Eye (tissue), 1 donor: ENCODE measurements around the gene INSRR.

Experiments used
- DNase-seq: peaks from one replicate; pipeline ENCODE4 v3.0.0-alpha.2; 2015

The INSRR gene

GRCh38 chr1:156847591-156848460, 11.1 kb downstream of the INSRR start:
- DNase-seq: no peak

- DNase-seq: no peak
Observed at GRCh38 chr1:156846643-156847042, 12.3 kb downstream of the INSRR start.

GRCh38 chr1:156845953-156846545, 12.9 kb downstream of the INSRR start:
- DNase-seq: no peak

GRCh38 chr1:156845055-156845952, 13.6 kb downstream of the INSRR start:
- peak; percentile 44 for DNase-seq

- no peak for DNase-seq
Observed at GRCh38 chr1:156844638-156845037, 14.3 kb downstream of the INSRR start.

- no peak for DNase-seq
Observed at GRCh38 chr1:156844102-156844501, 14.8 kb downstream of the INSRR start.

- DNase-seq: no peak
Observed at GRCh38 chr1:156842618-156843300, 16.2 kb downstream of the INSRR start.

- no peak for DNase-seq
Observed at GRCh38 chr1:156841295-156841855, 17.5 kb downstream of the INSRR start.

GRCh38 chr1:156840898-156841279, 18.0 kb downstream of the INSRR start:
- DNase-seq: no peak

GRCh38 chr1:156840186-156840897, 18.6 kb downstream of the INSRR start:
- no peak for DNase-seq

GRCh38 chr1:156839426-156840109, 19.3 kb downstream of the INSRR start:
- DNase-seq: peak; percentile 54

GRCh38 chr1:156838972-156839371, 19.9 kb downstream of the INSRR start:
- peak; percentile 79 for DNase-seq

GRCh38 chr1:156836892-156837291, 22.0 kb downstream of the INSRR start:
- DNase-seq: no peak

- DNase-seq: no peak
Observed at GRCh38 chr1:156836041-156836654, 22.8 kb downstream of the INSRR start.

- DNase-seq: no peak
Observed at GRCh38 chr1:156834322-156834721, 24.6 kb downstream of the INSRR start.

GRCh38 chr1:156833603-156834002, 25.3 kb downstream of the INSRR start:
- DNase-seq: no peak

GRCh38 chr1:156832434-156832833, 26.5 kb downstream of the INSRR start:
- no peak for DNase-seq

GRCh38 chr1:156828400-156829124, 30.4 kb downstream of the INSRR start:
- no peak for DNase-seq

GRCh38 chr1:156826630-156827029, 32.3 kb downstream of the INSRR start:
- DNase-seq: no peak

GRCh38 chr1:156823210-156823790, 35.6 kb downstream of the INSRR start:
- DNase-seq: no peak
